Stimulated activated naive CD8-positive, alpha-beta T cell treated with anti-CD3 and anti-CD28 coated beads, Interleukin-15, Interleukin-2, amounts not matched to agents 100 U/mL and 50 U/mL, for 24 hours (primary cell): ENCODE results near the gene MOB3B.

Experiments used
- ATAC-seq: fragments of 150-1000 bp; cut with Tn5 transposase; one replicate; pipeline ENCODE4 v1.10.0; 2021
- DNase-seq: peaks from one replicate; pipeline ENCODE4 v3.0.0; 2021

Gene MOB3B

DNA sequence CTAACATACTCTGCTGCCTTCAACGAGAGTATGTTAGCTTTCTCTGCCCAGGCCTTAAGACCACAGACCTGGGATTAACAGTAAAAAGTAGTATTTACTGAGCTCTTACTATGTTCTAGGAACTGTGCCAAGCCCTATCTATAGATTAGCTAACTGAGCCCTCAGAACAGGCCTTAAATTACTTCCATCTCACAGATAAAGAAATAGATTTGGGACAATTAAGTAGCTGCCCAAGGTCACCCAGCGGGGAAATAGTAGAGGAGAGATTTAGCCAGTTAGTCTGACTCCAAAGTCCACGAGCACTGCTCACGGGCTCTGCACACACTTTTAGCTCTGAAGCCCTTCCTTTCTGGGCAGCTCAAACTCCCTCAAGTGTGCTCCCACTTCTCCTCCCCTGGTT, 168.1 kb downstream of the MOB3B start:
- ATAC-seq (no peak), DNase-seq (no peak)

DNA sequence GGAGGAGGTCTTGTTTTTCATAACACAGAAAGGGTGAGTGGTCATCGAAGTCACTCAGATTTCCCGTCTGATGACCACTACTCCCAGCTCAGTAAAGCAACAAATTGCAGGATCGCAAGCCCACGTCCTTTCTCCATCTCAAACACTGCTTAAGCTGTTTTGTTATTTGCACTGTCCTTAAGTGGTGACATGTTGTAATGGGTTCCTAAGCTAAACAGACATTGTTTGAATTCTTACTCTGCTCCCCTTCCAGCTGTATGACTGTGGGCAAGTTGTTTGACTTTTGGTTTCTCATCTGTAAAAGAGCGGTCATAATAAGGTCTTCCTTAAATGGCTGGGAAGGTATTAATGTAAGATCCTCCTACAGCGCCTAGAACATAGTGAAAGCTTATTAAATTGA, 169.9 kb downstream of the MOB3B start:
- DNase-seq, result no peak
- ATAC-seq, result no peak

DNA sequence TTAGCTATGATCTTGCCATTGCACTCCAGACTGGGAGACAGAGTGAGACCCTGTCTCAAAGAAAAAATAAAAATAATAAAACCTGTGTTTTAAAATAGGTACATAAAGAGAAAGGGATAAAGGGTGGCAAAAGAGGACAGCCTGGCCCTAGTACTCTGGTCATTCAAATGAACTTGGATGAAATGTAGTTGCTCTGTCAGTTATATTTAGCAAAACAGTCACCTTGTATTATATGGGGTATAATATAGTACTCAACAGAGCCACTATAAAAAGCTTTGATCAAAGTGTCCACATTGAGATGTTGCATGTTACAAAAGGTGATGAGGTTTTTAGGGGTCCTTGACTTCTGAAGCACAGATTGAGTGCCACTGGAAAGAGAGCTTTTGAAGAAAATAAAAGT, 171.6 kb downstream of the MOB3B start:
- DNase-seq (no peak), ATAC-seq (no peak)

DNA sequence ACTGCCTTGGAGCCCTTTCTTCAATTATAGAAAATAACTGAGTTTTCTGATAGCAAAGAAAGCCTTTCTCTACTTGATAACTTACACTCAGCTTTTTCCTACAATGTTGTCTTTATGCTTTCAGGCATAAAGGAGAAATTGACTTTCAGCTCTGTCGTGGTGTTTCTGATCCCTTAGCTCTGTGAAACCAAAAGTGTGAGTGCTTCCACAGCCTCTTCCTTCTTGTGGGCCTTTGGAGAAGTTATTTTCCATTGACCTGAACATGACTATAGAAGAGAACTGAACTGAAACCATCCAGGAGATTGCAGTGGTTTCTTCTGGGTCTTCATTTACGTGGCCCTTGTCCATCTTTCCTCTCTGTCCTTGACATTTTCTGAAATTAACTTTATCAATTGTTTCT, 173.2 kb downstream of the MOB3B start:
- ATAC-seq (no peak), DNase-seq (no peak)

DNA sequence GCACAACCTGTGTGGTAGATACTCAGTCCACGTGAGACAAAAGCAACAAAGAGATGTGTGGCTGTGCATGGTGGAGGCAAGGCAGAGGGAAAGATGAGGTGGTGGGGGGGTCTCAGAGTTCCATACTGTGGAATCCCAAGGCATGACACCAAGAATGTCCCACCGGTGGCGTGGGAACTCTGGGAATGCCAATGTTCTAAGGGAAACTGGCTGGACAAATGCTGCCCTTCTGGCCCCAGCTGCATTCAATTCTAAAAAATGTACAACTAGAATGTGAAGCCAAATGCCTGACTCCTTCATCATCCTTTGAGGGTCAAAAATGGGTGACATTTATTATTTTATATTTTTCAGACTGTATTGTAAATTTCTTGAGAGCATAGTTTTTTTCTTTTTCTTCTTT, 174.4 kb downstream of the MOB3B start:
- ATAC-seq (no peak), DNase-seq (no peak)

DNA sequence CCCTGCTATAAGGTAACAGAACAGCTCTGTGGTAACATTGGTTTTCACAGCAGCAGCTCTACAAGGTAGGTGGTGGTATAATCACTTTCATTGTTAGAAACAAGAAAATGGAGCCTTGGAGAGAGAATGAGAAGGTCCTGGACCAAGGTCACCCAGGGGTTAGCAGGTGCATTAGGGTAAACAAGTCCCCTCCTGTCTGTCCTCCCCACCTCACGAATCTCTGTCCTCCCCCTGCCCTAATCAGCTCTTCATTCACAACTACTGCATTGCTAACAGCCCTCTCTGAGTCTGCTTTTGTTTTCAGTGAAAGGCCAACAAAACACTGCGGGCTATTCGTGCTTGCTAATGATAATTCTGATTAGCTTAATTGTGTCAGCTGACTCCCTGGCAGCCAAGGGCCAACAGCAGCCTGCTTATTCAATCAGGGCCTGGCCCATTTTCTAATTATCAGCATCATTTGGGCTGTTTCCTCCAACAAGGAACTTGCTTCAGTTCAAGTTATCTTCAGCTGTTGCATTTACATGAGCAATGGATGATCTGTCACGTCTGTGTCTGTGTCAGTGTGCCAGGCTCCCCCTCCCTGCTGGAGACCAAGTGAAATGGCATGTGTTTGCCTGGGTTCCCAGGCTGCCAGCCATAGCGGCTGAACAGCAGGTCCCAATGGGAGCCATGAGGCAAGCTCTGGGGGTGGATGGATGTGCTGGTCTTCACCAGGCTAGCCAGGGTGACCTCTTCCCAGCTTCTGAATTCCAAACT, 176.0 kb downstream of the MOB3B start:
- no peak for DNase-seq

DNA sequence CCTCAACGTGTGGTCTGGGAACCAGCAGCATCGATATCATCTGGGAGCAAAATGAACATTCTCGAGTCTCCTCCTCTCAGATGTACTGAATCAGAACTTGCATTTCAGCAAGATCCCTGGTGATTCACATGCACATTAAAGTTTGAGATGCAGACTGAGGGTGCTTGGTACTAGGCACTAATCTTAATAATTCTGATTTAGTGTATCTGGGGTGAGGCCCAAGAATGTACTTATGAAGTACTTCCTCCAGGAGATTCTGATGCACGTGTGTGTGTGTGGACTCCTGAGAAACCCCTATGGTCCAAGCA, 176.5 kb downstream of the MOB3B start:
- DNase-seq (no peak), ATAC-seq (no peak)

More for the DNA sequence above, 176.0 kb downstream of the MOB3B start:
- ATAC-seq, result peak; percentile 59

DNA sequence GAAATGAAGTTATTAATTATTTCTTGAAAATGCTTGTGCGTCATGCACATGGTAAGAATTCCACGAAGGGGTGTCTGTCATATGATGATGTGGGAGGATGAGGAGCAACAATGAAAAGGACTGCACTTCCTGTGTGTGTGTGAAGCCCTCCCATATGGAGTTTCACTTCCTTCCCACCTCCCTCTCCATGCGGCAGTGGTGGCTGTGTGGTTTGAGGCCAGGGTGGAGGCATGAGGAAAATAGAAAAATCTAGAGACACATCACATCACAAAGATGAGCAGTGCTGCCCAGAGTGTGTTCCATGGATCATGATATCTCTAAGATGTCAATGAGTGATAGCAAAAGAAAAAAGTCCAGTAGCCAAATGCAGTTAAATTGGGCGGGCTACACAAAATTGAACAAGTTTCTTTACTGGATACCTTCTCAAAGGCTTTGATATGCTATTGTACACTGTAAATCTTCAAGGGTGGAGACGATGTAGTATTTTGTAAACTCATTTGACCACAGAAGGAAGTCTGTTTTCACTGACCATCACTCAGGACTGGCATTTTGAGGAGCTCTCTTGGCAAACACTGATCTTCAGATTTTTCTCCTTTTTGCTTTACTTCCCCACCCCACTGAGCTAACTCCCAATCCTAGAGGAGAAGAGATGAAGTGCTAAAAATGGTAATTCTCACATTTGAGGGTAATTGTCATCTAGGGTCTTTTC, 177.0 kb downstream of the MOB3B start:
- ATAC-seq, result peak; percentile 30

DNA sequence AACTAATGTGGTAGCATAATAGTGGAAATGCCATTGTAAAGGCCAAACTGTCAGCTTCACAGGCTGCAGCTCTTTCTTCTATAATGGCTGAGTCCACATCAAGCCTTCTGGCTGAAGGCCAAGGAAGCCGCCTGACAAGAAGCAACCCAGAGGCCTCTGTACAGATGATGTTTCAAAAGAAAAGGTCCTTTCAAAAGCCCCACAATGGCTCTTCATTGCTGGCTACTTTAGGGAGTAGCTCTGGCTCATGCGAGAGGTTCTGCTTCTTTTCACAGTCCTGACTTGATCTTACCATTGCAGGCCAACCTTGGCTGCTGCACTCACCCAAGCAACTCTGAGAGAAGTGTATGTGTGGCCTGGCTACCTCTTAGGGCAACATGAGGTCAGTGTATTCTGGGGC, 178.2 kb downstream of the MOB3B start:
- ATAC-seq (no peak), DNase-seq (no peak)

More for the DNA sequence above, 177.0 kb downstream of the MOB3B start:
- DNase-seq, result peak; percentile 37

DNA sequence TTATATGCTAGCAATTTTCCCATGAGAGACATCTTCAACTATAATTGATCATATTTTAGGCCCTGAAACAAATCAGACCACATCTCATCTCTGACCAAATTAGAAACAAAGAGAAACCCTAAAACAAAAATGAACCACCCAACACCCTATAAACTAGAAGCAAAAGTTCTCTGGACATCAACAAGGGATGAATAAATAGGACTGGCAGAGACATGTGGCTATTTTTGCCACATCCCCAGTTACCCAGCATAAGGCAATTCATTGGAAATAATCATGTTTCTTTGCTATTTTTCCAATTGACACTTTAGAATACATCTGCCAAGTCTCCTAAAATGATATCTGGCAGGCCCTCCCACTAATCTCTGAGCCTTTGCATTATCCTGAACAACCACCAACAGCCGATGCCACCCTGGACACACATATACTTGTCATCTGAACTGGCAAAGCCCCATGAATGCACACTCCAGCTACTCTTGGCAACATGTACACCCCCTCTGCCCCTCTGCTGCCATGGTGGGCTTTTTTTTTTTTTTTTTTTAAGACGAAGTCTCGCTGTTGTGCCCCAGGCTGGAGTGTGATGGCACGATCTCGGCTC, 179.1 kb downstream of the MOB3B start:
- ATAC-seq (no peak), DNase-seq (no peak)

DNA sequence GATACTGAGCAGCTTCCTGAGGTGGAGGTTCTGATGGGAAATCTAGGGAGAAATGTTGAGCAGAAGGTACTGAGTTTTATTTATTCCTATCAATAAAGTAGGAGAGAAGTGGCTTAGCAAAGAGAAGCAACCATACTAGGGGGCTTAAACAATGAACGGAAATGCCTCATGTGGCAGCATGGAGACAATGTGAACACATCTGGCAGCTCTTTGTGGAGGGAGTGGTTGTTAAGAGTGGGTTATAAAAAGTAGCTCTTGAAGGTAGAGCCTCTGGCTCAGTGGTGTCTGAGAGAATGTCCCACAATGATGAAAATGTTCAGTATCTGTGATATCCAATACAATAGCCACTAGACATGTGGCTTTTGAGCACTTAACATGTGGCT, 179.9 kb downstream of the MOB3B start:
- DNase-seq (no peak), ATAC-seq (no peak)

DNA sequence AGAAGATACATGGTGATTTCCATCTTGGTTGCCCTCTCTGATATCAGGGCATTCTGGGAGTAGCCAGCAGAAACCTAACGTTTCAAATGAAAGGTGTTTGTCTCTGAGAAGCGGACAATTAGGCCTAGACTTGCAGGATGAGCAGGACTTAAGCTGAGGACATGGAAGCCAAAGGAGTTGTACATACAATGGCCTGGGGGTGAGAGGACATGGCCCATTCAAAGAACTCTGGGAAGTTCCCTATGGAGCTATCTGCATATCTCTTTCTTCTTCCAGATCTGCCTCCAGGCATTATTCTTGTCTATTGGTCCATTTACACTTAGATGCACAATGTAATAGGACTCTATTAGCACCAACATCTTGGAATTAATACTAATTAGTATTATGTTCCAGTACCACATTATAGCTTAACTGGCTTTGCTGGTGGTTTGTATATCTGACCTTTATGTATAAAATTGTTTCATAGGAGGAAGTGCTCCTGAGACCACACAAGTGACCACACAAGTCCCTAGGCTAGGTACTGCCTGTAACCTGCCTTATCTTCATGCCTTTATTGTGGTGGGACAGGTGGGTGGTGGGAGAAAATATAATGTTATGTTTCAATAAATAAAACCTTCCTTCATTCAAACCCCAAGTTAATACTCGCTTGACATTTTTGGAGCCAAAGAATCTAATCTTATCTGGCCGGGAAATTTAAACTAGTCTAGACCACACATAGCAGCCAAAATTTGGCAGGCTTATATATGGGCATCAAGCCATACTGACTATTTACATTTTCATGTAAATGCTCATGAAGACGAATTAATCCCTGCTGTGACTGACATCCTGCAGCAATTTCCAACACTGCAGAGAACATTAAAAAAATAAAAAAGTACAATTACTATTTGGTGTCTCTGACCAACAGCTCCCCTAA, 180.6 kb downstream of the MOB3B start:
- ATAC-seq, result no peak
- no peak for DNase-seq

DNA sequence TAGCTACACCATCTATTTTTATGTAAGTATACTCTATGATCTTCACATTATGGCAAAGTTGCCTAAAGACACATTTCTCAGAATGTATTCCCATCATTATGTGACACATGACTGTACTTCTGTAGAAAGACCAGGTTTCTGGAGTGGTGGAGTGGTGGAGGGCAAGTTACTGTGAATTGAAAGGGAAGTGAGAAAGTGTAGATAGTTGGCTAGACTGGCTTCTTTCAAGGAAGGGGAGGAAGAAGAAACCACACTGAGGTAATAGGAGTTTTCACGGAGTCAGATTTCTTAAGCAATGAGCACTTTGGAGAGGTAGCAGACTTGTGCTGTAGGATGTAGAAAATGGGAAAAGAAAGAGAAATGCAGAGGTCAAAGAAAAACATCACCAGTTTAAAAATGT, 181.7 kb downstream of the MOB3B start:
- ATAC-seq (no peak), DNase-seq (no peak)

DNA sequence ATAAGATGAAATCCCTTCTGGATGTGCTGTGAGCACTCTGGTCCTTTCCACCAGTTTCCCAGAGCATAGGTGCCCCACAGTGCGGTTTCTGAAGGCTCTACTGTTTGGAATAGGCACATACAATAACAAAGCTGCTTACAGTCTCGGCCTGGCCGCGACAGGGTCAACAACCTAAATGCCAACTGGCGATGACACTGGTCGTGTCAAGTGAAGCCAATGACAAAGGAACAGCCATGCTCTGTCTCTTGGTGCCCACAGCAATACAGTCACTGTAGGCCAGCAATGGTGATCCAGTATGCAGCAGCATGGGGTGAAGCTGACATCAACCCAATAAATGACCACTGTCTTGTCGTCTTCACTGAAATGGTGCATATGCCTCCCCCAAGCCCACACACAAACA, 184.8 kb downstream of the MOB3B start:
- DNase-seq, result no peak
- ATAC-seq, result no peak

DNA sequence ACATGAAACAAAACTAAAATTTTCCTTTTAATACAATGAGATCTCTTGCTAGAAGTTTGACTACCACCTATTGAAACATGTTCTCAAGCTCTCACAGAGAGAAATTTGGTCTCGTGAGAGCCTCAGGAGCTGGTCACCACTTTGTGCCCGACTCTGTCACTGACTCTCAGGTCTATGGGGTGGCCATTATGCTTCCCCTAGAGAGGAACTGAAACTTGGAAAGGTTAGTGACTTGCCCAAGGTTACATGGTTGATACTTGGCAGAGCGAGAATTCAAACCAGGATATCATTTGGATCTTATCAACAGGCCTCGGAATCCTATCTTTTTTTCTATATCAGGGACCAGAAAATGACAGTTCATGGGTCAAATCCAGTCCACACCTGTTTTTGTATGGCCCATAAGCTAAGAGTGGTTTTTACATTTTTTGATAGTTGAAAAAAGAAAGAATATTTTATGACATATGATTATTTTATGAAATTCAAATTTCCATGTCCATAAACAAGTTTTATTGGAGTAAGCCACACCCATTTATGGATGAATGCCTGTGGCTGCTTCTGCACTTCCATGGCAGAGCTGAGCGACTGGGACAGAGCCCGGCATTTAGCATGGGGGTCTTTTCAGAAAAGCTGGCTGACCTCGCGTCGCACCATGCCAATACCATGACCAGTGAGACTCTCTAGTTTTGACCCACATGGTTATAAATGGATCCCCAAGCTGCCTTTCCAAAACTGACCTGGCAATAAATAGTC, 187.9 kb downstream of the MOB3B start:
- ATAC-seq (no peak), DNase-seq (no peak)

DNA sequence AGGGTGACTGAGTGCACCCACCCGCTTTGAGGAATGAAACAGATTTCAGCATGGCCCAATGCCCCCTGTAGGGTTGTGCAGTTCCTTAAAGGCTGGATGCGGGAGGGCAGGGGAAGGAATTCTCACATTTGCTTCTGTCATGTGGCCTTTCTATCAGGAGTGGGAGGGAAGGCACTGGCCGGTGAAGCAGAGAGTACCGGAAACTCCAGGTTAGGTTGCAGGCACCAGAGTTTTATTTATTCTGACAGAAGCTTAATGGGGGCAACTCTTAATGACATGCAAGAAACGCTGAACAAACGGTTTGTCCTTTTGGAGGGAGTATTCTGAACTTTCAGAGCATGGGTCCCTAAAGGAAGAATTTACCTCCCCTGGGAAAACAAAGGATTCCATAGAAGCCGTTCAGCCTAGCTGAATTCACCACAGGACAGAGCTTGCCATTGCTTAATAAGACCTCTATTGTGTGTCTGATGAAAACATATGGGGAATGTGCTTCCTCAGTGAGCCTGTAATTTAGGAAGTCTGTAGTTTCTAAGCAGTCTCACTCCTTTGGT, 188.6 kb downstream of the MOB3B start:
- DNase-seq (no peak), ATAC-seq (no peak)

DNA sequence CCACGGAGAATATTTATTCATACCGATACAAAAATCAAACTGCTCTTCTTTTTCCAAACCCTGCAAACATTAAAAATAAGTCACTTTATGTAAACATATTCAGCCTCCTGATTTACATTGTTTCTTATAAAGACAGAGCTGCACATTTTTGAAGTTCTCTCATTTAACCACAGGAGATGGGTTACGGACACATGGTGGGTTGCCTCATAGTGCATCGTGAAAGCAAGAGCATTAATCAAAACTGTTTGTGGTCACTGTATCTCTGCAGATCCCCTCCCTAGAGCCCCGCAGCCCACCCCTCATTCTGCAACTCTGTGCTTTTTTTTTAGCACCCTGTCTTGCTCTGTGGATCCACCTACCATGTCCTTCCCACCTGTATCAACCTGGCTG, 189.3 kb downstream of the MOB3B start:
- DNase-seq (no peak), ATAC-seq (no peak)

DNA sequence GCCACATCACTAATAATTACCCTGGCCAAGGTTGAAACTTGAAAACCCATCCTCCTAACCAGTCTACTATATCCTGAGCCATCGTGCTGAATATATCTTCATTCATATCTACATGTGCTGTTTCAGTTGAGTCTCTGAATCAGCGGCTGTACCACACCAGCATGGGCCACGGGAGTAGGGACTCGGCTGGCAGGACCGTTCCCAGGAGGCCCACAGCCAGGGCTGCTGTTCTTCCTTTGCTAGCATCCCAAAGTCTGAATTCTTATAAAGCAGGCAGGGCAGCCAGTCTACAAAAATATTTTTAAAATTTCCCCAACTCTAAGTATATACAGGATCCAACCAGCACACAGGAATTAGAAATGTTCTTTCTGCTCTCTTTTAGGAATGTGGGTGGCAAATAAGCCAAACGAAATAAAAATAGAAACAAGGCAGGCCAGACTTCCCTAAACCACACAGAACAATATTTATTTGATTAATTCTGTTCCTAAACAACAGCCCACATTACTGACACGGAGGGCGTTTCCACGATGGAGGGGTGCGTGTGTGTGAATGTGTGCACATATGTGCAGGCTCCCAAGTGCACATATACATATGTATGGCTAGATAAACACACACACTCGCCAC, 189.8 kb downstream of the MOB3B start:
- DNase-seq (no peak), ATAC-seq (no peak)

DNA sequence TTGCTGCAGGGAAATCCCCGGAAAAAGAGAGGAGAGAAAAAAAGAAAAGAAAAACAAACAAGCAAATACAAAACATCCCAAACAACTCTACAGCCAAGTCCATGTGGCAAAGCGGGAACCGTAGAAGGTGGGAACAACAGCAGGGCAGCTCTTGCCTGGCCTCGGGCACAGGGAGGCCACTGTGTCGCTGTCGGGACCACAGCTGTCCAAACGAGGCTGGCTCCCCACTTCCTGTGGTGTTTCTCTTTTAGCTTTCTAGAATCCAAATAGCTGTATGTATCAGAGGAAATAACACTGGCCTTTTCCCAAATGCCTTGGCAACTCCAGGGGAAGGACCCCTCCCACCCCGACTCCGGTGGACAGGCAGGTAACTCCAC, 191.1 kb downstream of the MOB3B start:
- ATAC-seq (no peak), DNase-seq (no peak)

DNA sequence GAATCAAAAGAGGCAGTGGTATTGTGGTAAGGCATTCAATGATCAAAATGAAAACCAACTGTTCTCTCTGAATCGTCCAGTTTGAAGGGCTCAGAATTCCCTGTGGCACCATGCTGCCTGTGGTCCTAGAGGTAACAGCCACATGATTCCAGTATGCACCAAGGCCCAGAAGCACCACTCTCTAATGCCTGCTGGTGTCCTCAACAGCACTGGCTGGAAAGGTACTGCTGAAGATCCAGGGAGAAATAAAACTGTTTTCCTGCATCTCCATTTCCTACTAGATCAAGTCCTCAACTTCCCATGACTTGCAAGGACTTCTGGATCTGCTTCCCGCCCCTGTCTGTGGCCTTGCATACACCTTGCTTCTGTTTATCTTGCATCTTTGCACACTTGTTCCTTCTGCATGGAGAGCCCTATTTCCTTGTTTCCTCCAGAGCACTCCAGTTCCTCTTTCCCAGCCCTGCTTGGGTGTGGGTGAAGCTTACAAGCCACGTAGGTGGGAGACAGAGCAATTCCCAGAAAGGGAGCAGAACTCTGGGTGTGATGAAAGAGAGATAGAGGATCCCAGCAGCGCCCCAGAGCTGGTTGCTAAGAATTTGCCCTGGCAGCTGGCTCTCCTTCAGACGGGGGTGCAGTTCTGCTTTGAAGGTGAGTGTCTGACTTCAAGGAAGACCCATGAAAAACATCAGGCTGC, 191.6 kb downstream of the MOB3B start:
- no peak for DNase-seq

DNA sequence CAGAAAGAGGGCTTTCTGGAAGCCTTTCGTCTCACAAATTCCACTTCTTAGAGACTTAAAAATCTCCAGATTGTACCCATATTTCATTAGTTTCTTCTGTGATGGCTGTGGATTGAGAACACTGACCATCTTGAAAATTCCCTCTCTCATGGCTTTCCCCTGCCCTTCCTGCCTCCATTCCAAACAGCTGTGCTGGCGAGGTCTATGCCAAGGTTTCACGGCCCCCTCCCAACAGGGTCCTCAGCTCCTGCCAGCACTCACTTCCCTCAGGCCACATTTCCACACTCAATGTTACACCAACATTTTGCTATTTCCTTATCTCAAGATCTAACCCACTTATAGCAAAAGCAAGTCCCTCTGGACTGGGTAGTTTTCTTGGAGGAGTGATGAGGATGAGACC, 192.4 kb downstream of the MOB3B start:
- no peak for DNase-seq
- no peak for ATAC-seq

More for the DNA sequence above, 191.6 kb downstream of the MOB3B start:
- no peak for ATAC-seq
